ENCODE data around the gene KLHL14. TPM values are rescaled to one million over a fixed set of nuclear protein-coding genes. Genes with fewer than 3 reads are reported as not detected.

Gene KLHL14
- total and polyA plus RNA-seq, 2 of the 13 experiments (the other 11 are each of a cell fraction or from before 2014, with no cell fraction given), result 16.0 to 41.8 TPM

DNA sequence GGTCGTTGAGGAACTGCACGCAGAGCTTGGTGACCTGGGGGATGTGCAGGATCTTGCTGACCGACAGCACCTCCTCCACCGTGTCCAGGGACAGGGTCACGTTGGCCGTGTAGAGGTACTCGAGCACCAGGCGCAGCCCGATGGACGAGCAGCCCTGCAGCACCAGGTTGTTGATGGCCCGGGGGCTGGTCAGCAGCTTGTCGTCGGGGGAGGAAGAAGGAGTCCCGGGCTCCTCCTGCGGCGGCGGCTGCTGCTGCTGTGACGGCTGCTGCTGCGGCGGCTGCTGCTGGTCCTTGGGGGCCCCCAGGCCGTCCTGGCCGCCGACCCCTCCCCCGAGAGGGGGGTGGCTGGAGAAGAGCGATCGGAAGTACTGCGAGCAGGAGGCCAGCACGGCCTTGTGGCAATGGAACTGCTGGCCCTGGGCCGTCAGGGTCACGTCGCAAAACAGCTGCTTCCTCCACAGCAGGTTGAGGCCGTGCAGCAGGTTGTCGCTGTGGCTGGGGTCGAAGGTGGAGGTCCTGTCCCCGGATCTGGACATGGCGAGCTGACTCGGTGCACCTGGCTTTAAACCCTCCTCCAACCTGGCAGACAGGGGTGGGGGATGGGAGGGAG, 2.7 kb downstream of the KLHL14 start (continued):
- TF ChIP-seq, protein P1, sequence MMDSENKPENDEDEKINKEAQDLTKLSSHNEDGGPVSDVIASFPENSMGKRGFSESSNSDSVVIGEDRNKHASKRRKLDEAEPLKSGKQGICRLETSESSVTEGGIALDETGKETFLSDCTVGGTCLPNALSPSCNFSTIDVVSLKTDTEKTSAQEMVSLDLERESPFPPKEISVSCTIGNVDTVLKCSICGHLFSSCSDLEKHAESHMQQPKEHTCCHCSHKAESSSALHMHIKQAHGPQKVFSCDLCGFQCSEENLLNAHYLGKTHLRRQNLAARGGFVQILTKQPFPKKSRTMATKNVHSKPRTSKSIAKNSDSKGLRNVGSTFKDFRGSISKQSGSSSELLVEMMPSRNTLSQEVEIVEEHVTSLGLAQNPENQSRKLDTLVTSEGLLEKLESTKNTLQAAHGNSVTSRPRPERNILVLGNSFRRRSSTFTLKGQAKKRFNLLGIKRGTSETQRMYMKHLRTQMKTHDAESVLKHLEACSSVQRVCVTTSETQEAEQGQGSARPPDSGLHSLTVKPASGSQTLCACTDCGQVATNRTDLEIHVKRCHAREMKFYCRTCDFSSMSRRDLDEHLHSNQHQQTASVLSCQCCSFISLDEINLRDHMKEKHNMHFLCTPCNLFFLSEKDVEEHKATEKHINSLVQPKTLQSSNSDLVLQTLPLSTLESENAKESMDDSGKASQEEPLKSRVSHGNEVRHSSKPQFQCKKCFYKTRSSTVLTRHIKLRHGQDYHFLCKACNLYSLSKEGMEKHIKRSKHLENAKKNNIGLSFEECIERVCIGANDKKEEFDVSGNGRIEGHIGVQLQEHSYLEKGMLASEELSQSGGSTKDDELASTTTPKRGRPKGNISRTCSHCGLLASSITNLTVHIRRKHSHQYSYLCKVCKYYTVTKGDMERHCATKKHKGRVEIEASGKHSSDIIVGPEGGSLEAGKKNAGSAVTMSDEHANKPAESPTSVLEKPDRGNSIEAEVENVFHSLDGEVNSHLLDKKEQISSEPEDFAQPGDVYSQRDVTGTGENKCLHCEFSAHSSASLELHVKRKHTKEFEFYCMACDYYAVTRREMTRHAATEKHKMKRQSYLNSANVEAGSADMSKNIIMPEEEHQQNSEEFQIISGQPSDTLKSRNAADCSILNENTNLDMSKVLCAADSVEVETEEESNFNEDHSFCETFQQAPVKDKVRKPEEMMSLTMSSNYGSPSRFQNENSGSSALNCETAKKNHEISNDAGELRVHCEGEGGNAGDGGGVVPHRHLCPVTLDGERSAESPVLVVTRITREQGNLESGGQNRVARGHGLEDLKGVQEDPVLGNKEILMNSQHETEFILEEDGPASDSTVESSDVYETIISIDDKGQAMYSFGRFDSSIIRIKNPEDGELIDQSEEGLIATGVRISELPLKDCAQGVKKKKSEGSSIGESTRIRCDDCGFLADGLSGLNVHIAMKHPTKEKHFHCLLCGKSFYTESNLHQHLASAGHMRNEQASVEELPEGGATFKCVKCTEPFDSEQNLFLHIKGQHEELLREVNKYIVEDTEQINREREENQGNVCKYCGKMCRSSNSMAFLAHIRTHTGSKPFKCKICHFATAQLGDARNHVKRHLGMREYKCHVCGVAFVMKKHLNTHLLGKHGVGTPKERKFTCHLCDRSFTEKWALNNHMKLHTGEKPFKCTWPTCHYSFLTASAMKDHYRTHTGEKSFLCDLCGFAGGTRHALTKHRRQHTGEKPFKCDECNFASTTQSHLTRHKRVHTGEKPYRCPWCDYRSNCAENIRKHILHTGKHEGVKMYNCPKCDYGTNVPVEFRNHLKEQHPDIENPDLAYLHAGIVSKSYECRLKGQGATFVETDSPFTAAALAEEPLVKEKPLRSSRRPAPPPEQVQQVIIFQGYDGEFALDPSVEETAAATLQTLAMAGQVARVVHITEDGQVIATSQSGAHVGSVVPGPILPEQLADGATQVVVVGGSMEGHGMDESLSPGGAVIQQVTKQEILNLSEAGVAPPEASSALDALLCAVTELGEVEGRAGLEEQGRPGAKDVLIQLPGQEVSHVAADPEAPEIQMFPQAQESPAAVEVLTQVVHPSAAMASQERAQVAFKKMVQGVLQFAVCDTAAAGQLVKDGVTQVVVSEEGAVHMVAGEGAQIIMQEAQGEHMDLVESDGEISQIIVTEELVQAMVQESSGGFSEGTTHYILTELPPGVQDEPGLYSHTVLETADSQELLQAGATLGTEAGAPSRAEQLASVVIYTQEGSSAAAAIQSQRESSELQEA (CRISPR knock-in tag; IDR thresholded peaks at IDR 0.05; ENCODE audit: not compliant biosample characterization), result peak; percentile 55
- TF ChIP-seq, protein P2, sequence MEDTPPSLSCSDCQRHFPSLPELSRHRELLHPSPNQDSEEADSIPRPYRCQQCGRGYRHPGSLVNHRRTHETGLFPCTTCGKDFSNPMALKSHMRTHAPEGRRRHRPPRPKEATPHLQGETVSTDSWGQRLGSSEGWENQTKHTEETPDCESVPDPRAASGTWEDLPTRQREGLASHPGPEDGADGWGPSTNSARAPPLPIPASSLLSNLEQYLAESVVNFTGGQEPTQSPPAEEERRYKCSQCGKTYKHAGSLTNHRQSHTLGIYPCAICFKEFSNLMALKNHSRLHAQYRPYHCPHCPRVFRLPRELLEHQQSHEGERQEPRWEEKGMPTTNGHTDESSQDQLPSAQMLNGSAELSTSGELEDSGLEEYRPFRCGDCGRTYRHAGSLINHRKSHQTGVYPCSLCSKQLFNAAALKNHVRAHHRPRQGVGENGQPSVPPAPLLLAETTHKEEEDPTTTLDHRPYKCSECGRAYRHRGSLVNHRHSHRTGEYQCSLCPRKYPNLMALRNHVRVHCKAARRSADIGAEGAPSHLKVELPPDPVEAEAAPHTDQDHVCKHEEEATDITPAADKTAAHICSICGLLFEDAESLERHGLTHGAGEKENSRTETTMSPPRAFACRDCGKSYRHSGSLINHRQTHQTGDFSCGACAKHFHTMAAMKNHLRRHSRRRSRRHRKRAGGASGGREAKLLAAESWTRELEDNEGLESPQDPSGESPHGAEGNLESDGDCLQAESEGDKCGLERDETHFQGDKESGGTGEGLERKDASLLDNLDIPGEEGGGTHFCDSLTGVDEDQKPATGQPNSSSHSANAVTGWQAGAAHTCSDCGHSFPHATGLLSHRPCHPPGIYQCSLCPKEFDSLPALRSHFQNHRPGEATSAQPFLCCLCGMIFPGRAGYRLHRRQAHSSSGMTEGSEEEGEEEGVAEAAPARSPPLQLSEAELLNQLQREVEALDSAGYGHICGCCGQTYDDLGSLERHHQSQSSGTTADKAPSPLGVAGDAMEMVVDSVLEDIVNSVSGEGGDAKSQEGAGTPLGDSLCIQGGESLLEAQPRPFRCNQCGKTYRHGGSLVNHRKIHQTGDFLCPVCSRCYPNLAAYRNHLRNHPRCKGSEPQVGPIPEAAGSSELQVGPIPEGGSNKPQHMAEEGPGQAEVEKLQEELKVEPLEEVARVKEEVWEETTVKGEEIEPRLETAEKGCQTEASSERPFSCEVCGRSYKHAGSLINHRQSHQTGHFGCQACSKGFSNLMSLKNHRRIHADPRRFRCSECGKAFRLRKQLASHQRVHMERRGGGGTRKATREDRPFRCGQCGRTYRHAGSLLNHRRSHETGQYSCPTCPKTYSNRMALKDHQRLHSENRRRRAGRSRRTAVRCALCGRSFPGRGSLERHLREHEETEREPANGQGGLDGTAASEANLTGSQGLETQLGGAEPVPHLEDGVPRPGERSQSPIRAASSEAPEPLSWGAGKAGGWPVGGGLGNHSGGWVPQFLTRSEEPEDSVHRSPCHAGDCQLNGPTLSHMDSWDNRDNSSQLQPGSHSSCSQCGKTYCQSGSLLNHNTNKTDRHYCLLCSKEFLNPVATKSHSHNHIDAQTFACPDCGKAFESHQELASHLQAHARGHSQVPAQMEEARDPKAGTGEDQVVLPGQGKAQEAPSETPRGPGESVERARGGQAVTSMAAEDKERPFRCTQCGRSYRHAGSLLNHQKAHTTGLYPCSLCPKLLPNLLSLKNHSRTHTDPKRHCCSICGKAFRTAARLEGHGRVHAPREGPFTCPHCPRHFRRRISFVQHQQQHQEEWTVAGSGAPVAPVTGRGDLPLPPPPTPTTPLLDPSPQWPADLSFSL (CRISPR knock-in tag; IDR thresholded peaks at IDR 0.05), result no peak; the same call in 1 of the 2 replicates
- TF ChIP-seq HNF4A (CRISPR knock-in tag; IDR thresholded peaks at IDR 0.05) (peak; percentile 4), ZNF468 (CRISPR knock-in tag; IDR thresholded peaks at IDR 0.05) (no peak), SSRP1 (CRISPR knock-in tag; IDR thresholded peaks at IDR 0.05) (no peak; the same call in none of the 2 replicates), TRIM24 (CRISPR knock-in tag; IDR thresholded peaks at IDR 0.05) (no peak), SKI (IDR thresholded peaks at IDR 0.05; ENCODE audit: partially characterized antibody) (no peak), ZNF230 (CRISPR knock-in tag; IDR thresholded peaks at IDR 0.05) (no peak), ZNF713 (CRISPR knock-in tag; IDR thresholded peaks at IDR 0.05) (no peak), SNRNP70 (IDR thresholded peaks at IDR 0.05; ENCODE audit: low read depth, low read length) (no peak), MXI1 (IDR thresholded peaks at IDR 0.05; ENCODE audit: borderline replicate concordance, low read depth, low read length) (no peak), SP1 (IDR thresholded peaks at IDR 0.05) (no peak), SP1 (CRISPR knock-in tag; IDR thresholded peaks at IDR 0.05) (no peak)
- TF ChIP-seq, protein P3, sequence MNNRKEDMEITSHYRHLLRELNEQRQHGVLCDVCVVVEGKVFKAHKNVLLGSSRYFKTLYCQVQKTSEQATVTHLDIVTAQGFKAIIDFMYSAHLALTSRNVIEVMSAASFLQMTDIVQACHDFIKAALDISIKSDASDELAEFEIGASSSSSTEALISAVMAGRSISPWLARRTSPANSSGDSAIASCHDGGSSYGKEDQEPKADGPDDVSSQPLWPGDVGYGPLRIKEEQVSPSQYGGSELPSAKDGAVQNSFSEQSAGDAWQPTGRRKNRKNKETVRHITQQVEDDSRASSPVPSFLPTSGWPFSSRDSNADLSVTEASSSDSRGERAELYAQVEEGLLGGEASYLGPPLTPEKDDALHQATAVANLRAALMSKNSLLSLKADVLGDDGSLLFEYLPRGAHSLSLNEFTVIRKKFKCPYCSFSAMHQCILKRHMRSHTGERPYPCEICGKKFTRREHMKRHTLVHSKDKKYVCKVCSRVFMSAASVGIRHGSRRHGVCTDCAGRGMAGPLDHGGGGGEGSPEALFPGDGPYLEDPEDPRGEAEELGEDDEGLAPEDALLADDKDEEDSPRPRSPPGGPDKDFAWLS (CRISPR knock-in tag; IDR thresholded peaks at IDR 0.05; ENCODE audit: borderline replicate concordance), result no peak

Measured in HepG2 (cell line).